Measurements from ENCODE around the gene CAGE1.

Gene CAGE1

DNA sequence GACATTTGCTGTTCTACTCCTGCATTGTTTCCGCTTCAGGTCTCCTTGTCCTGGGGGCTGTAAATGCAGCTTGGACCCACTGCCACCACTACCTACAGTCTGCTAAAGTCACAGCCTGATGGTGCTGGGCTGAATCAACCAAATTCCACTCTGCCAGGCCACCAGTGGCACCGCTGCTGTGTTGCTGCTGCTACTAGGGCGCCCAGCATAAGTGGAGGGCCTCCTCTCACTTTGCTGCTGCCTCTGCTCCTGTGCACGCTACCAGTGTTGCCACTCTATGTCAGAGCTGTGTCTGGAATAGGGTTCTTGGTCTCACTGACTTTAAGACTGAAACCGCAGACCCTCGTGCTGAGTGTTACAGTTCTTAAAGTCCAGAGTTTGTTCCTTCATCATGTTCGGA lies 75.1 kb downstream of the CAGE1 start:
- Histone ChIP-seq H3K9me2 (ENCODE audit: low read depth, low read length) (no peaks in the 10 kb centered on the region), H4K20me1 (ENCODE audit: insufficient read depth, low read length) (no peaks in the 10 kb centered on the region), H3K4me3 (ENCODE audit: low read depth, low read length, poor library complexity, severe bottlenecking) (no peak overlapping the region), H3K9me3 (ENCODE audit: low read length) (no peaks in the 10 kb centered on the region), H2AFZ (ENCODE audit: low read length) (no peak overlapping the region), H3K79me2 (ENCODE audit: insufficient read depth, low read length) (peaks cover 31% of the 10 kb centered on the region), H3K4me1 (ENCODE audit: insufficient read depth, low read length, severe bottlenecking) (peaks cover 21% of the 10 kb centered on the region), H3K36me3 (ENCODE audit: insufficient read depth, low read length) (peaks cover 19% of the 10 kb centered on the region), H3K27ac (ENCODE audit: low read depth, low read length, poor library complexity, severe bottlenecking) (no peak overlapping the region), H3K4me2 (ENCODE audit: low read length) (no peak overlapping the region), H3F3A (ENCODE audit: insufficient read depth, low read length) (no peaks in the 10 kb centered on the region), H3K27me3 (ENCODE audit: insufficient read depth, low read length) (no peaks in the 10 kb centered on the region), H3K9ac (ENCODE audit: low read length) (no peak overlapping the region)
- TF ChIP-seq EZH2 (IDR thresholded peaks at IDR 0.05; ENCODE audit: borderline replicate concordance, low read length) = no peak
- TF ChIP-seq, protein P1, sequence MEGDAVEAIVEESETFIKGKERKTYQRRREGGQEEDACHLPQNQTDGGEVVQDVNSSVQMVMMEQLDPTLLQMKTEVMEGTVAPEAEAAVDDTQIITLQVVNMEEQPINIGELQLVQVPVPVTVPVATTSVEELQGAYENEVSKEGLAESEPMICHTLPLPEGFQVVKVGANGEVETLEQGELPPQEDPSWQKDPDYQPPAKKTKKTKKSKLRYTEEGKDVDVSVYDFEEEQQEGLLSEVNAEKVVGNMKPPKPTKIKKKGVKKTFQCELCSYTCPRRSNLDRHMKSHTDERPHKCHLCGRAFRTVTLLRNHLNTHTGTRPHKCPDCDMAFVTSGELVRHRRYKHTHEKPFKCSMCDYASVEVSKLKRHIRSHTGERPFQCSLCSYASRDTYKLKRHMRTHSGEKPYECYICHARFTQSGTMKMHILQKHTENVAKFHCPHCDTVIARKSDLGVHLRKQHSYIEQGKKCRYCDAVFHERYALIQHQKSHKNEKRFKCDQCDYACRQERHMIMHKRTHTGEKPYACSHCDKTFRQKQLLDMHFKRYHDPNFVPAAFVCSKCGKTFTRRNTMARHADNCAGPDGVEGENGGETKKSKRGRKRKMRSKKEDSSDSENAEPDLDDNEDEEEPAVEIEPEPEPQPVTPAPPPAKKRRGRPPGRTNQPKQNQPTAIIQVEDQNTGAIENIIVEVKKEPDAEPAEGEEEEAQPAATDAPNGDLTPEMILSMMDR (IDR thresholded peaks at IDR 0.05; ENCODE audit: low read length) = no peak

DNA sequence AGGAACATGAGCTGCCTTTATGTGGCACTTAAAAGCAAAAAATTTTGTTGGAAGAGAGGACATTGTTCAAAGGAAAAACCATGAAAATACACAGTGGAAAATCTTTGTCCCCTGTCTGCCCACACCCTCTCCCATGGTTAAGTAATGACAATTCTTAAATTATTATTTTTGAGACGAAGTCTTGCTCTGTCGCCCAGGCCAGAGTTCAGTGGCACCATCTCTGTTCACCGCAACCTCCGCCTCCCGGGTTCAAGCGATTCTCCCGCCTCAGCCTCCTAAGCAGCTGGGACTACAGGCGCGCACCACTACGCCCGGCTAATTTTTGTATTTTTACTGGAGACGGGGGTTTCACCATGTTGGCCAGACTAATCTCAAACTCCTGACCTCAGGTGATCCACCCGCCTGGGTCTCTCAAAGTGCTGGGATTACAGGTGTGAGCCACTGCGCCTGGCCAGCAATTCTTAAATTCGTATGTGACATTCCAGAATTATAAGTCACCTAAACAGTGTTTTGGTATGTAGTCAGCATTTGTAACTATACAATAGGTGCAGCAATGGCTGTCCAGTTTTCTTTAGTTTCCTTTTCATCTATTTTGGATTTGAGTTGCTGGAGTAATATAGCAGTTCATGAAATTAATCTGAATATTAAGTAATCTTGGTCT lies 75.9 kb downstream of the CAGE1 start:
- no peaks in the 10 kb centered on the region for H3K27me3 ChIP-seq (ENCODE audit: insufficient read depth, low read length)
- peaks cover 21% of the 10 kb centered on the region for H3K4me1 ChIP-seq (ENCODE audit: insufficient read depth, low read length, severe bottlenecking)
- no peaks in the 10 kb centered on the region for H3K9me3 ChIP-seq (ENCODE audit: low read length)
- H3K79me2 ChIP-seq (ENCODE audit: insufficient read depth, low read length) = peaks cover 31% of the 10 kb centered on the region
- H3K4me2 ChIP-seq (ENCODE audit: low read length) = peak overlapping the region; percentile 90
- no peaks in the 10 kb centered on the region for H3K9me2 ChIP-seq (ENCODE audit: low read depth, low read length)
- peak overlapping the region; percentile 98 for H3K4me3 ChIP-seq (ENCODE audit: low read depth, low read length, poor library complexity, severe bottlenecking)
- peak overlapping the region; percentile 60 for H3K9ac ChIP-seq (ENCODE audit: low read length)
- TF ChIP-seq EZH2 (IDR thresholded peaks at IDR 0.05; ENCODE audit: borderline replicate concordance, low read length) = no peak
- TF ChIP-seq, protein P1 (IDR thresholded peaks at IDR 0.05; ENCODE audit: low read length) = no peak
- H4K20me1 ChIP-seq (ENCODE audit: insufficient read depth, low read length) = no peaks in the 10 kb centered on the region
- H3K36me3 ChIP-seq (ENCODE audit: insufficient read depth, low read length) = peaks cover 27% of the 10 kb centered on the region
- H3K27ac ChIP-seq (ENCODE audit: low read depth, low read length, poor library complexity, severe bottlenecking) = peak overlapping the region; percentile 57
- no peak overlapping the region for H2AFZ ChIP-seq (ENCODE audit: low read length)
- H3F3A ChIP-seq (ENCODE audit: insufficient read depth, low read length) = no peaks in the 10 kb centered on the region

DNA sequence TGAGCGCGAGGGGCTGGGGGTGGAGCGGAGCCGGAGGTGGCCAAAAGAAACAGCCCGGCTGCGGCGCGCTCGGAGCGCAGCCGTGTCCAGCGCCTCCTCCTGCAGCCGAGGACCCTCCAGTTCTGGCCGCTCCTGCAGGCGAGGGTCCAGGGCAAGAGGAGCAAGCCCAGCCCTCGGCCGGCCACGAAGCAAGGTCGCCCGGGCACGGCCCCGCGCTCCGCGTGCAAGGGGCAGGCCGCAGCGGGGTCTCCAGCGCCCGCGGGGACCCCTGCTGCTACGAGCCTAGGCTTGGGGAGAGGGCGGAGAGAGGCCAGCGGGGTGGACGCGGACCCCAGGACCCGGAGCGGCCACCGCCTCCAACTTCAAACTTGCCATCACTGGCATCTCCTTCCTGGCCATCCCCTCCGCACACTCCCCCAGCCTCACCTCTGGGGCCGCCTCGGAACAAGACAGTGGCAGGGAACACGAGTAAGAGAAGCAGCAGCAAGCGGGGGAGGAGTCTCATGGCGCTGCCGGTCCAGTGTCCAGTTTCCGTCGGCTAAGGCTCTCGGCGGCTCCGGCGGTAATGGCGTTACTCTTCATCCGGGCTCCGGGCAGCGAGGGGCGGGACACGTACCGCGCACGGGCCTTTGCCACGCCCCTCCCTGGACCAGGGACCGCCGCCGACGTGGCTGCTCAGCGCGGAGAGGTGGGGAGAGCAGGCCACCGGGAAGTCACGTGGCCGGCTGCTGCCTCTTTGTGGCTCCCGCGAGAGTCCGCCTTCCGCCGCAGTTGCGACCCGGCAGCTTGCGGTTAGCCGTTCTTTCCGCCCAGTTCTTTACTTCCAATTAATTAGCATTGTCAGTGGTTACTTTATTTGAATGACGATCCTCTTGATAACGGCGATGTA lies 76.7 kb downstream of the CAGE1 start, which contains the start of gene SSR1:
Gene SSR1, minus strand, starts transcription at position 584 of the 889 bp plus-strand sequence. Its CDS starts 79 bp downstream, at position 505.
- H3K27ac ChIP-seq (ENCODE audit: low read depth, low read length, poor library complexity, severe bottlenecking) = peak within 1 kb of the TSS; percentile 59
- H3K4me2 ChIP-seq (ENCODE audit: low read length) = peak within 1 kb of the TSS; percentile 90
- no peaks in the 10 kb centered on the region for H4K20me1 ChIP-seq (ENCODE audit: insufficient read depth, low read length)
- no peaks in the 10 kb centered on the region for H3F3A ChIP-seq (ENCODE audit: insufficient read depth, low read length)
- H3K9ac ChIP-seq (ENCODE audit: low read length) = peak within 1 kb of the TSS; percentile 99
- H3K9me3 ChIP-seq (ENCODE audit: low read length) = no peaks in the 10 kb centered on the region
- TF ChIP-seq EZH2 (IDR thresholded peaks at IDR 0.05; ENCODE audit: borderline replicate concordance, low read length) = no peak
- TF ChIP-seq, protein P1 (IDR thresholded peaks at IDR 0.05; ENCODE audit: low read length) = no peak
- H3K9me2 ChIP-seq (ENCODE audit: low read depth, low read length) = no peaks in the 10 kb centered on the region
- H3K4me3 ChIP-seq (ENCODE audit: low read depth, low read length, poor library complexity, severe bottlenecking) = peak within 1 kb of the TSS; percentile 98
- peaks cover 34% of the 10 kb centered on the region for H3K36me3 ChIP-seq (ENCODE audit: insufficient read depth, low read length)
- peaks cover 31% of the 10 kb centered on the region for H3K79me2 ChIP-seq (ENCODE audit: insufficient read depth, low read length)
- H3K4me1 ChIP-seq (ENCODE audit: insufficient read depth, low read length, severe bottlenecking) = peaks cover 21% of the 10 kb centered on the region
- no peaks in the 10 kb centered on the region for H3K27me3 ChIP-seq (ENCODE audit: insufficient read depth, low read length)
- no peak within 1 kb of the TSS for H2AFZ ChIP-seq (ENCODE audit: low read length)

Measured in OCI-LY1 (cell line).